Spleen (tissue), 11 donors: ENCODE results near the gene SLC25A24. TPM values are rescaled to one million over a fixed set of nuclear protein-coding genes. Genes with fewer than 3 reads are reported as not detected.

Source experiments
- DNase-seq: peaks from one replicate; pipeline ENCODE4 v3.0.0-alpha.2; 2020
- H3K27ac ChIP-seq, 8 donors: fragments of 200-600 bp; sonication (generic) in 7 of 8; 1 replicate in 4 of 8; 2 replicates in 4 of 8; pipeline versions ENCODE4 v1.5.0 to v1.8.0; 2016 to 2021; ENCODE audit warnings: inconsistent platforms in 4 of 8, mild to moderate bottlenecking in 4 of 8, moderate library complexity in 1 of 8
- H3K27me3 ChIP-seq, 7 donors: fragments of 200-600 bp; sonication (generic) in 6 of 7; replicated peaks in 1 of 7; 1 replicate in 4 of 7; 2 replicates in 3 of 7; pipeline versions ENCODE4 v1.5.0 to v1.8.0; 2016 to 2021; ENCODE audit warnings: inconsistent platforms in 3 of 7, mild to moderate bottlenecking in 1 of 7
- H3K36me3 ChIP-seq, 6 donors: fragments of 200-600 bp; sonication (generic) in 5 of 6; 1 replicate in 4 of 6; 2 replicates in 2 of 6; pipeline versions ENCODE4 v1.5.0 to v1.8.0; 2016 to 2021; ENCODE audit warnings: inconsistent platforms in 2 of 6
- H3K4me1 ChIP-seq, 6 donors: fragments of 200-600 bp; sonication (generic) in 5 of 6; 1 replicate in 3 of 6; 2 replicates in 3 of 6; pipeline versions ENCODE4 v1.5.0 to v1.8.0; 2016 to 2021; ENCODE audit warnings: inconsistent platforms in 3 of 6
- H3K4me3 ChIP-seq, 8 donors: fragments of 200-600 bp; sonication (generic) in 7 of 8; 1 replicate in 4 of 8; 2 replicates in 4 of 8; pipeline versions ENCODE4 v1.5.0 to v1.8.0; 2016 to 2021; ENCODE audit warnings: inconsistent platforms in 4 of 8, mild to moderate bottlenecking in 4 of 8, moderate library complexity in 2 of 8
- H3K9me3 ChIP-seq, 8 donors: fragments of 200-600 bp; sonication (generic) in 7 of 8; 1 replicate in 4 of 8; 2 replicates in 4 of 8; pipeline versions ENCODE4 v1.5.0 to v1.8.0; 2016 to 2021; ENCODE audit warnings: inconsistent platforms in 4 of 8
- CTCF ChIP-seq, 11 experiments: fragments of 200-600 bp in 7 of 11; fragments of 450-650 bp in 4 of 11; sonication (generic) in 4 of 11; IDR thresholded peaks in 8 of 11; conservative IDR thresholded peaks in 3 of 11; 1 replicate in 7 of 11; 2 replicates in 4 of 11; pipeline versions ENCODE4 v1.4.0 to v1.8.0; 2016 to 2021; ENCODE audit warnings: antibody characterized with exemption in 11 of 11, inconsistent platforms in 4 of 11, mild to moderate bottlenecking in 1 of 11
- POLR2A ChIP-seq, 3 donors: fragments of 450-650 bp; IDR thresholded peaks; one replicate each; pipeline ENCODE4 v1.5.1; 2017; ENCODE audit warnings: antibody characterized with exemption in 3 of 3, mild to moderate bottlenecking in 1 of 3
- POLR2AphosphoS5 ChIP-seq, 3 donors: sonication (generic); formaldehyde crosslinking; IDR thresholded peaks; one replicate each; pipeline ENCODE4 v1.5.1; 2017; ENCODE audit warnings: antibody characterized with exemption in 3 of 3
- WGBS, 5 donors: extraction: QIAGEN DNeasy Blood & Tissue Kit in 3 of 5; methylation state at CpG; one replicate each; pipeline versions ENCODE4 v1.1.5 to v1.1.7; 2013 to 2018; 5-methylcytosine and 5-hydroxymethylcytosine counted together
- intact Hi-C: fragments of 100-400 bp; cut with DNase I; formaldehyde crosslinking; loops from one replicate; pipeline ENCODE4 v1.15.0; 2023; ENCODE audit warnings: low total_unique reads
- polyA plus RNA-seq, 3 donors: library from polyadenylated mRNA; stranded (reverse); fragments of 200-250 nt; gene quantifications; one replicate each; pipeline ENCODE4 v1.2.1, GENCODE V29; 2013
- total RNA-seq, 7 donors: library from RNA; depleted of rRNA in 3 of 7; stranded (reverse); fragments of >200 nt in 3 of 7; fragmentation: NEBNext Ultra II Directional in 4 of 7; extraction: Animal tissue kit (Norgen Biotek cat#: 25700) in 4 of 7; gene quantifications; one replicate each; pipeline versions ENCODE4 v1.1.0 to v1.2.1, GENCODE V29; 2016 to 2021
- donor health status: healthy with polysubstance abuse.
- donor health status: DM: no; HTN: no; CAD: no; lungs with moderate emphysema.
- donor health status: DM: no; HTN: no; CAD: no.
- donor health status: Bipolar disorder and iron deficiency.
- donor health status: healthy.
- donor health status: DM: no; HTN: no; CAD: no.
- donor health status: DM: yes; HTN: yes; CAD: no.

The SLC25A24 gene
- total and polyA plus RNA-seq, 10 donors, result 12.2 to 44.4 (median 33.4) TPM

DNA sequence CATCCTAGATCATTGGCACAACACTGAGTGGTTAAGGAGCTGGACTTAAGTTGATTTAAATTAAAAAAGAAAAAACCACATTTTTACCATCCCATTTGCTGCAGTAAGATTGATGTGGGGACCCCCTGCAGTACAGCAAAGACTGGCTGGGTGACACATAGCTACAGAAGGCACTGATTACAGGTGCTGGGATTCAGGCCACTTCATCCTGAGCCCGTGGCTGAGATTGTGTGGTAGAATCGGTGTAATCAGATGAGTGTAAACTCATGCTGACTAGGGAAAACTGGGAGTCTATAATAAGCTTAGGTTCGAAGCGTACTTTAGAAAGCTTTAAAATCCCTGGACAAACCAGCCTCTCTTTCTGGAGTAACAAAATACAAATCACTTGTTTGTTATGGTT is 70.1 kb downstream of the SLC25A24 start:
- 87 to 93% (median 89%) methylated on average over 4 of the region's 4 CpGs for WGBS, 5 donors
- no peak overlapping the region for H3K27ac ChIP-seq
- no peak for TF ChIP-seq POLR2A (IDR thresholded peaks at IDR 0.05)
- TF ChIP-seq CTCF (IDR thresholded peaks at IDR 0.05 in 8 of 11, conservative IDR thresholded peaks at IDR 0.05 in 3 of 11), result no peak
- TF ChIP-seq POLR2AphosphoS5 (IDR thresholded peaks at IDR 0.05), result no peak
- intact Hi-C loops, result loop anchor here (10.0 kb wide), 1 partner anchor 165 kb away; the partner anchor contains the start of gene VAV3
- H3K4me3 ChIP-seq, result no peak overlapping the region
- H3K9me3 ChIP-seq, result peaks cover 0 to 18% (median 6%) of the 10 kb centered on the region in 8 donors
- no peaks in the 10 kb centered on the region for H3K27me3 ChIP-seq
- no peak for DNase-seq
- peaks cover 0 to 34% (median 5%) of the 10 kb centered on the region in 6 donors for H3K36me3 ChIP-seq
- H3K4me1 ChIP-seq, result peaks cover 7 to 16% (median 11%) of the 10 kb centered on the region in 6 donors

GRCh38 chr1:108125312-108126138 is 74.6 kb downstream of the SLC25A24 start:
- Histone ChIP-seq H3K27me3 (no peaks in the 10 kb centered on the region), H3K9me3 (no peaks in the 10 kb centered on the region), H3K4me3 (no peak overlapping the region), H3K4me1 (peaks cover 7 to 14% (median 10%) of the 10 kb centered on the region in 6 donors), H3K27ac (no peak overlapping the region), H3K36me3 (no peaks in the 10 kb centered on the region)
- intact Hi-C loops, result loop anchor here (2.0 to 10.0 kb wide), 2 partner anchors 161 to 343 kb away; partner anchors contain the start of gene VAV3
- peak; percentile 83 for DNase-seq
- TF ChIP-seq CTCF (IDR thresholded peaks at IDR 0.05 in 8 of 11, conservative IDR thresholded peaks at IDR 0.05 in 3 of 11), result peak; percentile 82 to 97 (median 93)
- no peak for TF ChIP-seq POLR2A (IDR thresholded peaks at IDR 0.05)
- peak in 1 of 3 donors; percentile 72 for TF ChIP-seq POLR2AphosphoS5 (IDR thresholded peaks at IDR 0.05)
- 5 to 10% (median 8%) methylated on average over 7 of the region's 7 CpGs for WGBS, 5 donors

DNA sequence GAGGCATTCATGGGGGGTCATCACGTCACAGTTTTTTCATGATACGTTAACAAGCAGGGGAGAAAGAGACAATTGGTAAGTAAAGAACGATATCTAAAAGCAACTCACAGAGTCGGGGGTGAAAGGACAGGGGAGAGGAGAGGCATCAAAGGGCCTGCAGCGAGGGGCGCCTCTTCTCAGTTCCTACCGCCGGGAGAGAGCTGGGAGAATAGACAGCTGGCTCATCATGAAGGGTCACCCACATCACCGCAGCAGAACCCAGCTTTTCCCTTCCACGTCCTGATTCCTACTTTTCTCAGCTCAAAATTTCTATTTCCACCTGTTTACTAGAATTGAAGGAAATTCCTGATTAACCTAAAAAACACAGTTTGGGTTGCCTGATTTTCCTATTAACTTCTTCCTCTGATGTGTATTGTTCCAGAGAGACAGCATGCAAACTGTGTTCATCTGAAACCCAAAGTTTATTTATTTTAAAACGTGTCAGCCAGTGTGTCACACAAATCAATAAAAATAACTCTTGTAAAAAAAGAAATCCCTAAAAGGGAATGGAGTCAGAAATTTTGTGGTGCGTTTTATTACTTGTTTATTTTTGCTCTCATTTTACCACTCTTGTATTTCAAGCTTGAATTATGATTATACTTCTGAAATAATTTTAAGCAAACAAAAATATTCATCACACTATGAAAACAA is 75.4 kb downstream of the SLC25A24 start:
- Histone ChIP-seq H3K4me1 (peaks cover 7 to 17% (median 10%) of the 10 kb centered on the region in 6 donors), H3K27me3 (no peaks in the 10 kb centered on the region), H3K9me3 (no peaks in the 10 kb centered on the region), H3K4me3 (no peak overlapping the region), H3K36me3 (no peaks in the 10 kb centered on the region), H3K27ac (no peak overlapping the region)
- intact Hi-C loops, result loop anchor here (2.0 to 10.0 kb wide), 2 partner anchors 160 to 342 kb away; partner anchors contain the start of gene VAV3
- 88 to 93% (median 90%) methylated on average over 12 of the region's 12 CpGs for WGBS, 5 donors
- TF ChIP-seq POLR2A (IDR thresholded peaks at IDR 0.05), result no peak
- TF ChIP-seq CTCF (IDR thresholded peaks at IDR 0.05 in 8 of 11, conservative IDR thresholded peaks at IDR 0.05 in 3 of 11), result no peak
- no peak for TF ChIP-seq POLR2AphosphoS5 (IDR thresholded peaks at IDR 0.05)
- no peak for DNase-seq
